ENCODE measurements around the gene CUX1.

CUX1 gene

GRCh38 chr7:101960323-101960722, 142.9 kb downstream of the CUX1 start:
- in situ Hi-C loops (cut with HindIII; ENCODE audit: low pct_unique_long_range_greater_than_20kb, low sequenced_read_pairs): no loop called here
- DNase-seq (ENCODE audit: low read depth in 1 of 2, low spot score in 1 of 2): no peak
- TF ChIP-seq JUND (IDR thresholded peaks at IDR 0.05; ENCODE audit: low read depth): no peak

- no peak for TF ChIP-seq JUND (IDR thresholded peaks at IDR 0.05; ENCODE audit: low read depth)
- in situ Hi-C loops (cut with HindIII; ENCODE audit: low pct_unique_long_range_greater_than_20kb, low sequenced_read_pairs): no loop called here
These were observed 143.7 kb downstream of the CUX1 start for GRCh38 chr7:101960985-101961708.

GRCh38 chr7:101961811-101962210, 144.4 kb downstream of the CUX1 start:
- TF ChIP-seq JUND (IDR thresholded peaks at IDR 0.05; ENCODE audit: low read depth): no peak
- in situ Hi-C loops (cut with HindIII; ENCODE audit: low pct_unique_long_range_greater_than_20kb, low sequenced_read_pairs): no loop called here
- DNase-seq (ENCODE audit: low read depth in 1 of 2, low spot score in 1 of 2): no peak

More at GRCh38 chr7:101960985-101961708, 143.7 kb downstream of the CUX1 start:
- DNase-seq (ENCODE audit: low read depth in 1 of 2, low spot score in 1 of 2): no peak

- no peak for TF ChIP-seq JUND (IDR thresholded peaks at IDR 0.05; ENCODE audit: low read depth)
- in situ Hi-C loops (cut with HindIII; ENCODE audit: low pct_unique_long_range_greater_than_20kb, low sequenced_read_pairs): no loop called here
These were observed 146.3 kb downstream of the CUX1 start for GRCh38 chr7:101963693-101964092.

GRCh38 chr7:101964680-101965452, 147.4 kb downstream of the CUX1 start:
- no peak for DNase-seq (ENCODE audit: low read depth in 1 of 2, low spot score in 1 of 2)
- TF ChIP-seq JUND (IDR thresholded peaks at IDR 0.05; ENCODE audit: low read depth): no peak
- in situ Hi-C loops (cut with HindIII; ENCODE audit: low pct_unique_long_range_greater_than_20kb, low sequenced_read_pairs): no loop called here

More at GRCh38 chr7:101963693-101964092, 146.3 kb downstream of the CUX1 start:
- no peak for DNase-seq (ENCODE audit: low read depth in 1 of 2, low spot score in 1 of 2)

GRCh38 chr7:101968720-101969466, 151.5 kb downstream of the CUX1 start:
- no peak for DNase-seq (ENCODE audit: low read depth in 1 of 2, low spot score in 1 of 2)
- in situ Hi-C loops (cut with HindIII; ENCODE audit: low pct_unique_long_range_greater_than_20kb, low sequenced_read_pairs): no loop called here
- no peak for TF ChIP-seq JUND (IDR thresholded peaks at IDR 0.05; ENCODE audit: low read depth)

- DNase-seq (ENCODE audit: low read depth in 1 of 2, low spot score in 1 of 2): no peak
- in situ Hi-C loops (cut with HindIII; ENCODE audit: low pct_unique_long_range_greater_than_20kb, low sequenced_read_pairs): no loop called here
- no peak for TF ChIP-seq JUND (IDR thresholded peaks at IDR 0.05; ENCODE audit: low read depth)
These were observed 152.7 kb downstream of the CUX1 start for GRCh38 chr7:101969997-101970585.

- in situ Hi-C loops (cut with HindIII; ENCODE audit: low pct_unique_long_range_greater_than_20kb, low sequenced_read_pairs): no loop called here
- no peak for TF ChIP-seq JUND (IDR thresholded peaks at IDR 0.05; ENCODE audit: low read depth)
- no peak for DNase-seq (ENCODE audit: low read depth in 1 of 2, low spot score in 1 of 2)
These were observed 153.4 kb downstream of the CUX1 start for GRCh38 chr7:101970801-101971200.

GRCh38 chr7:101971457-101971856, 154.0 kb downstream of the CUX1 start:
- in situ Hi-C loops (cut with HindIII; ENCODE audit: low pct_unique_long_range_greater_than_20kb, low sequenced_read_pairs): no loop called here
- no peak for TF ChIP-seq JUND (IDR thresholded peaks at IDR 0.05; ENCODE audit: low read depth)
- no peak for DNase-seq (ENCODE audit: low read depth in 1 of 2, low spot score in 1 of 2)

GRCh38 chr7:101972627-101973026, 155.2 kb downstream of the CUX1 start:
- no peak for TF ChIP-seq JUND (IDR thresholded peaks at IDR 0.05; ENCODE audit: low read depth)
- DNase-seq (ENCODE audit: low read depth in 1 of 2, low spot score in 1 of 2): peak in 1 of 2 experiments; percentile 48
- in situ Hi-C loops (cut with HindIII; ENCODE audit: low pct_unique_long_range_greater_than_20kb, low sequenced_read_pairs): no loop called here

- DNase-seq (ENCODE audit: low read depth in 1 of 2, low spot score in 1 of 2): peak in 1 of 2 experiments; percentile 77
- TF ChIP-seq JUND (IDR thresholded peaks at IDR 0.05; ENCODE audit: low read depth): no peak
- in situ Hi-C loops (cut with HindIII; ENCODE audit: low pct_unique_long_range_greater_than_20kb, low sequenced_read_pairs): no loop called here
These were observed 155.7 kb downstream of the CUX1 start for GRCh38 chr7:101973130-101973529.

GRCh38 chr7:101974393-101974792, 157.0 kb downstream of the CUX1 start:
- no peak for DNase-seq (ENCODE audit: low read depth in 1 of 2, low spot score in 1 of 2)
- in situ Hi-C loops (cut with HindIII; ENCODE audit: low pct_unique_long_range_greater_than_20kb, low sequenced_read_pairs): no loop called here
- TF ChIP-seq JUND (IDR thresholded peaks at IDR 0.05; ENCODE audit: low read depth): no peak
